H9 (cell line): ENCODE results near the gene CCL19. TPM values are rescaled to one million over a fixed set of nuclear protein-coding genes. Genes with fewer than 3 reads are reported as not detected.

Experiments used
- DNase-seq: peaks from one replicate; pipeline ENCODE4 v3.0.0-alpha.2; 2017
- H2AFZ ChIP-seq: one replicate; pipeline ENCODE4 v1.6.1; 2013; ENCODE audit warnings: mild to moderate bottlenecking, low read length, control low read depth, moderate library complexity
- H2AK5ac ChIP-seq: 2 replicates; pipeline ENCODE4 v1.6.1; 2013; ENCODE audit warnings: low read length, control low read depth, mixed read lengths; ENCODE audit not compliant: insufficient read length
- H2BK120ac ChIP-seq: one replicate; pipeline ENCODE4 v1.6.1; 2013; ENCODE audit warnings: low read depth, mild to moderate bottlenecking, low read length, control low read depth, inconsistent platforms; ENCODE audit not compliant: poor library complexity, severe bottlenecking
- H2BK12ac ChIP-seq: 2 replicates; pipeline ENCODE4 v1.6.1; 2013; ENCODE audit warnings: low read length, control low read depth, mixed read lengths, low read depth; ENCODE audit not compliant: insufficient read length
- H2BK15ac ChIP-seq: 2 replicates; pipeline ENCODE4 v1.6.1; 2013; ENCODE audit warnings: low read depth, low read length, control low read depth
- H2BK20ac ChIP-seq: one replicate; pipeline ENCODE4 v1.6.1; 2013; ENCODE audit warnings: low read depth, mild to moderate bottlenecking, low read length, control low read depth, inconsistent platforms; ENCODE audit not compliant: poor library complexity, severe bottlenecking
- H2BK5ac ChIP-seq: 2 replicates; pipeline ENCODE4 v1.6.1; 2013; ENCODE audit warnings: low read length, control low read depth, mixed read lengths; ENCODE audit not compliant: insufficient read length
- H3K14ac ChIP-seq: 2 replicates; pipeline ENCODE4 v1.6.1; 2013; ENCODE audit warnings: low read length, control low read depth; ENCODE audit not compliant: insufficient read depth
- H3K18ac ChIP-seq: 2 replicates; pipeline ENCODE4 v1.6.1; 2013; ENCODE audit warnings: low read depth, mild to moderate bottlenecking, mixed read lengths, low read length, control low read depth; ENCODE audit not compliant: insufficient read length
- H3K23ac ChIP-seq: 2 replicates; pipeline ENCODE4 v1.6.1; 2013; ENCODE audit warnings: low read length, control low read depth, mixed read lengths, low read depth; ENCODE audit not compliant: insufficient read length
- H3K23me2 ChIP-seq: 2 replicates; pipeline ENCODE4 v1.6.1; 2013; ENCODE audit warnings: low read depth, mild to moderate bottlenecking, mixed read lengths, low read length, control low read depth; ENCODE audit not compliant: insufficient read length, poor library complexity, severe bottlenecking
- H3K27ac ChIP-seq: 2 replicates; pipeline ENCODE4 v1.5.1; 2013; ENCODE audit warnings: low read length, control low read depth, mixed read lengths, low read depth; ENCODE audit not compliant: insufficient read length
- H3K27me3 ChIP-seq: 2 replicates; pipeline ENCODE4 v1.6.1; 2013; ENCODE audit warnings: low read length, control low read depth, inconsistent platforms; ENCODE audit not compliant: insufficient read depth
- H3K4ac ChIP-seq: 2 replicates; pipeline ENCODE4 v1.6.1; 2013; ENCODE audit warnings: low read depth, mild to moderate bottlenecking, control low read depth, inconsistent platforms, low read length, moderate library complexity
- H3K4me1 ChIP-seq: 2 replicates; pipeline ENCODE4 v1.6.1; 2013; ENCODE audit warnings: low read length, control low read depth, inconsistent platforms; ENCODE audit not compliant: insufficient read depth
- H3K4me2 ChIP-seq: 2 replicates; pipeline ENCODE4 v1.6.1; 2013; ENCODE audit warnings: low read length, control low read depth, mixed read lengths; ENCODE audit not compliant: insufficient read length, insufficient read depth
- H3K56ac ChIP-seq: 2 replicates; pipeline ENCODE4 v1.6.1; 2013; ENCODE audit warnings: low read depth, mild to moderate bottlenecking, mixed read lengths, low read length, control low read depth; ENCODE audit not compliant: insufficient read length
- H3K79me1 ChIP-seq: 2 replicates; pipeline ENCODE4 v1.6.1; 2013; ENCODE audit warnings: low read depth, mild to moderate bottlenecking, moderate library complexity, low read length, control low read depth, inconsistent platforms; ENCODE audit not compliant: insufficient read depth, poor library complexity, severe bottlenecking
- H3K79me2 ChIP-seq: 2 replicates; pipeline ENCODE4 v1.6.1; 2013; ENCODE audit warnings: low read length, control low read depth, inconsistent platforms; ENCODE audit not compliant: insufficient read depth
- H3K9ac ChIP-seq: 2 replicates; pipeline ENCODE4 v1.6.1; 2013; ENCODE audit warnings: low read length, control low read depth, mixed read lengths; ENCODE audit not compliant: insufficient read length; ENCODE audit errors: extremely low read depth
- H3K9me3 ChIP-seq: one replicate; pipeline ENCODE4 v1.6.1; 2013; ENCODE audit warnings: low read depth, low read length, inconsistent platforms; ENCODE audit not compliant: control insufficient read depth
- H3T11ph ChIP-seq: one replicate; pipeline ENCODE4 v1.6.1; 2013; ENCODE audit warnings: mild to moderate bottlenecking, low read length, control low read depth, inconsistent platforms
- H4K20me1 ChIP-seq: one replicate; pipeline ENCODE4 v1.6.1; 2013; ENCODE audit not compliant: control insufficient read depth, insufficient read length, insufficient read depth
- H4K5ac ChIP-seq: 2 replicates; pipeline ENCODE4 v1.6.1; 2013; ENCODE audit warnings: low read depth, mild to moderate bottlenecking, mixed read lengths, low read length, control low read depth; ENCODE audit not compliant: insufficient read length
- H4K8ac ChIP-seq: replicated peaks from 2 replicates; pipeline ENCODE4 v1.6.1; 2013; ENCODE audit warnings: low read length, control low read depth, mixed read lengths, low read depth; ENCODE audit not compliant: insufficient read length
- H4K91ac ChIP-seq: 2 replicates; pipeline ENCODE4 v1.6.1; 2013; ENCODE audit warnings: low read depth, mild to moderate bottlenecking, moderate library complexity, mixed read lengths, low read length, control low read depth; ENCODE audit not compliant: insufficient read length
- H3K27ac Mint-ChIP-seq, 3 experiments: 2 replicates in 2 of 3; 3 replicates in 1 of 3; pipeline ENCODE4 v1.8.0; 2020 to 2021; ENCODE audit warnings: mixed read lengths in 3 of 3, mild to moderate bottlenecking in 1 of 3, moderate library complexity in 1 of 3
- H3K27me3 Mint-ChIP-seq: 2 replicates; pipeline ENCODE4 v1.8.0; 2021; ENCODE audit warnings: low read depth, mild to moderate bottlenecking, moderate library complexity, mixed read lengths
- H3K36me3 Mint-ChIP-seq, 3 experiments: 2 replicates in 2 of 3; 3 replicates in 1 of 3; pipeline ENCODE4 v1.8.0; 2020 to 2021; ENCODE audit warnings: low read depth in 3 of 3, mixed read lengths in 3 of 3; ENCODE audit not compliant: insufficient read depth in 1 of 3
- H3K4me1 Mint-ChIP-seq, 2 experiments: 2 replicates each; pipeline ENCODE4 v1.8.0; 2020; ENCODE audit warnings: mixed read lengths in 2 of 2
- H3K4me3 Mint-ChIP-seq, 2 experiments: 2 replicates in 1 of 2; 3 replicates in 1 of 2; pipeline ENCODE4 v1.8.0; 2020 to 2021; ENCODE audit warnings: mild to moderate bottlenecking in 2 of 2, mixed read lengths in 2 of 2, moderate library complexity in 1 of 2
- H3K9me3 Mint-ChIP-seq, 2 experiments: 2 replicates in 1 of 2; 3 replicates in 1 of 2; pipeline ENCODE4 v1.8.0; 2020; ENCODE audit warnings: mild to moderate bottlenecking in 2 of 2, mixed read lengths in 2 of 2, moderate library complexity in 1 of 2
- CTCF ChIP-seq: fragments of 200-600 bp; sonication (generic); conservative IDR thresholded peaks from 3 replicates; pipeline ENCODE4 v1.8.0; 2021; ENCODE audit warnings: antibody characterized with exemption, mild to moderate bottlenecking
- WGBS: extraction: QIAGEN DNeasy Blood & Tissue Kit; methylation state at CpG from one replicate; pipeline ENCODE4 v1.1.7; 2013; ENCODE audit warnings: missing lambda C conversion rate, low lambda C conversion rate, mixed read lengths; ENCODE audit not compliant: insufficient read length; ENCODE audit errors: extremely low coverage; 5-methylcytosine and 5-hydroxymethylcytosine counted together
- total RNA-seq: library from RNA; stranded (reverse); gene quantifications from 2 replicates; pipeline ENCODE4 v1.2.1, GENCODE V29; 2021

CCL19 gene
- total RNA-seq, 1 experiment from 2014 or later = not detected

- H3K4me2 ChIP-seq = no peak overlapping the region
- no peaks in the 10 kb centered on the region for H3K27me3 ChIP-seq
- H3K23me2 ChIP-seq = peaks cover 7% of the 10 kb centered on the region
- H3K9ac ChIP-seq = no peak overlapping the region
- H2AFZ ChIP-seq = no peak overlapping the region
- no peak overlapping the region for H2BK120ac ChIP-seq
- no peak for DNase-seq
- no peak for TF ChIP-seq CTCF
- H2BK20ac ChIP-seq = no peak overlapping the region
- no peak overlapping the region for H3K56ac ChIP-seq
- no peak overlapping the region for H3K27ac Mint-ChIP-seq
- H4K8ac ChIP-seq = no peak overlapping the region
- no CpG with 5 or more reads among the region's 5 CpGs for WGBS
- H3K27me3 Mint-ChIP-seq = peaks cover 6% of the 10 kb centered on the region
- H2BK12ac ChIP-seq = no peak overlapping the region
- H3K18ac ChIP-seq = no peak overlapping the region
- H3K23ac ChIP-seq = no peak overlapping the region
- H3K4me1 ChIP-seq = peaks cover 5% of the 10 kb centered on the region; the same call in 1 of the 2 replicates
- H3K4me3 Mint-ChIP-seq = no peak overlapping the region
- H4K5ac ChIP-seq = no peak overlapping the region
- no peak overlapping the region for H2BK15ac ChIP-seq
- H4K20me1 ChIP-seq = peaks cover 3% of the 10 kb centered on the region
- H2AK5ac ChIP-seq = no peak overlapping the region
- no peak overlapping the region for H2BK5ac ChIP-seq
- H3T11ph ChIP-seq = no peak overlapping the region
- peaks cover 0 to under 1% (median 0%) of the 10 kb centered on the region in 3 experiments; a peak in 2 of 7 replicates for H3K36me3 Mint-ChIP-seq
- H3K14ac ChIP-seq = no peak overlapping the region
- no peak overlapping the region for H3K27ac ChIP-seq
- no peak overlapping the region for H3K4ac ChIP-seq
- H4K91ac ChIP-seq = no peak overlapping the region
- H3K79me1 ChIP-seq = no peaks in the 10 kb centered on the region
- H3K9me3 Mint-ChIP-seq = no peaks in the 10 kb centered on the region
- peaks cover 30 to 42% of the 10 kb centered on the region in 2 experiments for H3K4me1 Mint-ChIP-seq
- H3K9me3 ChIP-seq = no peaks in the 10 kb centered on the region
- no peaks in the 10 kb centered on the region for H3K79me2 ChIP-seq
These were observed 35.7 kb downstream of the CCL19 start for GRCh38 chr9:34655394-34655793.
